Liver (tissue), 3 donors: ENCODE measurements around the gene MYO6.

Experiments
- EGR1 ChIP-seq, 2 donors: IDR thresholded peaks; 2 replicates each; pipeline ENCODE4 v1.6.1; 2016 to 2018; ENCODE audit warnings: antibody characterized with exemption in 2 of 2, low read depth in 2 of 2
- FOXA2 ChIP-seq: IDR thresholded peaks from 2 replicates; pipeline ENCODE4 v1.6.1; 2016; ENCODE audit warnings: antibody characterized with exemption
- JUND ChIP-seq, 2 donors: IDR thresholded peaks; 2 replicates each; pipeline ENCODE4 v1.6.1; 2016; ENCODE audit warnings: antibody characterized with exemption in 2 of 2
- RAD21 ChIP-seq, 2 donors: IDR thresholded peaks; 2 replicates each; pipeline ENCODE4 v1.6.1; 2016; ENCODE audit warnings: antibody characterized with exemption in 2 of 2, mild to moderate bottlenecking in 2 of 2
- SP1 ChIP-seq: IDR thresholded peaks from 2 replicates; pipeline ENCODE4 v1.6.1; 2018; ENCODE audit warnings: antibody characterized with exemption, mild to moderate bottlenecking
- TAF1 ChIP-seq: conservative IDR thresholded peaks from 2 replicates; pipeline ENCODE4 v1.6.1; 2016; ENCODE audit warnings: antibody characterized with exemption, mild to moderate bottlenecking
- TF ChIP-seq, protein P1 (sequence below): fragments of 150-350 bp; IDR thresholded peaks from 2 replicates; pipeline ENCODE4 v1.5.1; 2017; ENCODE audit warnings: improper control_type of control experiment, low read depth, low read length; ENCODE audit not compliant: missing input control
- TF ChIP-seq, protein P2 (sequence below): IDR thresholded peaks from 2 replicates; pipeline ENCODE4 v1.6.1; 2016; ENCODE audit warnings: antibody characterized with exemption
- TF ChIP-seq, protein P3 (sequence below): IDR thresholded peaks from 2 replicates; pipeline ENCODE4 v1.6.1; 2016; ENCODE audit warnings: antibody characterized with exemption
- TF ChIP-seq, protein P4 (sequence below): IDR thresholded peaks from 2 replicates; pipeline ENCODE4 v1.6.1; 2016; ENCODE audit warnings: antibody characterized with exemption
- TF ChIP-seq, protein P5 (sequence below): IDR thresholded peaks from 2 replicates; pipeline ENCODE4 v1.6.1; 2016; ENCODE audit warnings: antibody characterized with exemption, mild to moderate bottlenecking
- donor health status: healthy.
- donor health status: healthy.

DNA sequence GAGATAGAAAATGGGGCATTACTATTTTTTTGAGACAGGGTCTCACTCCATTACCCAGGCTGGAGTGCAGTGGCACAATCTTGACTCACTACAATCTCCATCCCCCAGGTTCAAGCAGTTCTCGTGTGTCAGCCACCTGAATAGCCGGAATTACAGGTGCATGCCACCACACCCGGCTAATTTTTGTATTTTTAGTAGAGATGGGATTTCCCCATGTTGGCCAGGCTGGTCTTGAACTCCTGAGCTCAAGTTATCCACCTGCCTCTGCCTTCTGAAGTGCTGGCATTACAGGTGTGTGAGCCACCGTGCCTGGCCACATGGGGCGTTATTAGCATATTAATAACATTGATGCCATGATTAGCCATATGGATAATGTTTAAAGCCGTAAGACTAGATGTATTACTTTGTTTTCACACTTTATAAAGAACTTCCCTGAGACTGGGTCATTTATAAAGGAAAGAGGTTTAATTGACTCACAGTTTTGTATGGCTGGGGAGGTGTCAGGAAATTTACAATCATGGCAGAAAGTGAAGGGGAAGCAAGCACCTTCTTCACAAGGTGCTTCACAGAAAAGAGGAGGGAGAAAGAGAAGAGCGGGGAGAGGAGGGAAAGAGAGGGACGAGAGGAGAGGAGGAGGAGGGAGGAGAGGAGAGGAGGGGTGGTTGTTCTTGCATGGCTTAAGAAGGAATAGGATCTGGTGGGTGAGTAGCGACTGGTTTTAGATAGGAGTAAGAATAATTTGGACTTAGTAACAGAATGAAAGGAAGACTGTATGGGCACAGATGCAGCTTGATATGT lies 51.9 kb downstream of the MYO6 start:
- TF ChIP-seq, protein P1, sequence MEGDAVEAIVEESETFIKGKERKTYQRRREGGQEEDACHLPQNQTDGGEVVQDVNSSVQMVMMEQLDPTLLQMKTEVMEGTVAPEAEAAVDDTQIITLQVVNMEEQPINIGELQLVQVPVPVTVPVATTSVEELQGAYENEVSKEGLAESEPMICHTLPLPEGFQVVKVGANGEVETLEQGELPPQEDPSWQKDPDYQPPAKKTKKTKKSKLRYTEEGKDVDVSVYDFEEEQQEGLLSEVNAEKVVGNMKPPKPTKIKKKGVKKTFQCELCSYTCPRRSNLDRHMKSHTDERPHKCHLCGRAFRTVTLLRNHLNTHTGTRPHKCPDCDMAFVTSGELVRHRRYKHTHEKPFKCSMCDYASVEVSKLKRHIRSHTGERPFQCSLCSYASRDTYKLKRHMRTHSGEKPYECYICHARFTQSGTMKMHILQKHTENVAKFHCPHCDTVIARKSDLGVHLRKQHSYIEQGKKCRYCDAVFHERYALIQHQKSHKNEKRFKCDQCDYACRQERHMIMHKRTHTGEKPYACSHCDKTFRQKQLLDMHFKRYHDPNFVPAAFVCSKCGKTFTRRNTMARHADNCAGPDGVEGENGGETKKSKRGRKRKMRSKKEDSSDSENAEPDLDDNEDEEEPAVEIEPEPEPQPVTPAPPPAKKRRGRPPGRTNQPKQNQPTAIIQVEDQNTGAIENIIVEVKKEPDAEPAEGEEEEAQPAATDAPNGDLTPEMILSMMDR: no peak
- TF ChIP-seq TAF1 (no peak), FOXA2 (no peak), SP1 (no peak), JUND (IDR thresholded peaks at IDR 0.05) (no peak), EGR1 (IDR thresholded peaks at IDR 0.05; ENCODE audit: low read depth in 2 of 2) (no peak), RAD21 (IDR thresholded peaks at IDR 0.05) (no peak)
- TF ChIP-seq, protein P2, sequence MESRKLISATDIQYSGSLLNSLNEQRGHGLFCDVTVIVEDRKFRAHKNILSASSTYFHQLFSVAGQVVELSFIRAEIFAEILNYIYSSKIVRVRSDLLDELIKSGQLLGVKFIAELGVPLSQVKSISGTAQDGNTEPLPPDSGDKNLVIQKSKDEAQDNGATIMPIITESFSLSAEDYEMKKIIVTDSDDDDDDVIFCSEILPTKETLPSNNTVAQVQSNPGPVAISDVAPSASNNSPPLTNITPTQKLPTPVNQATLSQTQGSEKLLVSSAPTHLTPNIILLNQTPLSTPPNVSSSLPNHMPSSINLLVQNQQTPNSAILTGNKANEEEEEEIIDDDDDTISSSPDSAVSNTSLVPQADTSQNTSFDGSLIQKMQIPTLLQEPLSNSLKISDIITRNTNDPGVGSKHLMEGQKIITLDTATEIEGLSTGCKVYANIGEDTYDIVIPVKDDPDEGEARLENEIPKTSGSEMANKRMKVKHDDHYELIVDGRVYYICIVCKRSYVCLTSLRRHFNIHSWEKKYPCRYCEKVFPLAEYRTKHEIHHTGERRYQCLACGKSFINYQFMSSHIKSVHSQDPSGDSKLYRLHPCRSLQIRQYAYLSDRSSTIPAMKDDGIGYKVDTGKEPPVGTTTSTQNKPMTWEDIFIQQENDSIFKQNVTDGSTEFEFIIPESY: no peak
- TF ChIP-seq, protein P3, sequence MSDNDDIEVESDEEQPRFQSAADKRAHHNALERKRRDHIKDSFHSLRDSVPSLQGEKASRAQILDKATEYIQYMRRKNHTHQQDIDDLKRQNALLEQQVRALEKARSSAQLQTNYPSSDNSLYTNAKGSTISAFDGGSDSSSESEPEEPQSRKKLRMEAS: no peak
- TF ChIP-seq, protein P4, sequence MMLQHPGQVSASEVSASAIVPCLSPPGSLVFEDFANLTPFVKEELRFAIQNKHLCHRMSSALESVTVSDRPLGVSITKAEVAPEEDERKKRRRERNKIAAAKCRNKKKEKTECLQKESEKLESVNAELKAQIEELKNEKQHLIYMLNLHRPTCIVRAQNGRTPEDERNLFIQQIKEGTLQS: no peak
- TF ChIP-seq, protein P5, sequence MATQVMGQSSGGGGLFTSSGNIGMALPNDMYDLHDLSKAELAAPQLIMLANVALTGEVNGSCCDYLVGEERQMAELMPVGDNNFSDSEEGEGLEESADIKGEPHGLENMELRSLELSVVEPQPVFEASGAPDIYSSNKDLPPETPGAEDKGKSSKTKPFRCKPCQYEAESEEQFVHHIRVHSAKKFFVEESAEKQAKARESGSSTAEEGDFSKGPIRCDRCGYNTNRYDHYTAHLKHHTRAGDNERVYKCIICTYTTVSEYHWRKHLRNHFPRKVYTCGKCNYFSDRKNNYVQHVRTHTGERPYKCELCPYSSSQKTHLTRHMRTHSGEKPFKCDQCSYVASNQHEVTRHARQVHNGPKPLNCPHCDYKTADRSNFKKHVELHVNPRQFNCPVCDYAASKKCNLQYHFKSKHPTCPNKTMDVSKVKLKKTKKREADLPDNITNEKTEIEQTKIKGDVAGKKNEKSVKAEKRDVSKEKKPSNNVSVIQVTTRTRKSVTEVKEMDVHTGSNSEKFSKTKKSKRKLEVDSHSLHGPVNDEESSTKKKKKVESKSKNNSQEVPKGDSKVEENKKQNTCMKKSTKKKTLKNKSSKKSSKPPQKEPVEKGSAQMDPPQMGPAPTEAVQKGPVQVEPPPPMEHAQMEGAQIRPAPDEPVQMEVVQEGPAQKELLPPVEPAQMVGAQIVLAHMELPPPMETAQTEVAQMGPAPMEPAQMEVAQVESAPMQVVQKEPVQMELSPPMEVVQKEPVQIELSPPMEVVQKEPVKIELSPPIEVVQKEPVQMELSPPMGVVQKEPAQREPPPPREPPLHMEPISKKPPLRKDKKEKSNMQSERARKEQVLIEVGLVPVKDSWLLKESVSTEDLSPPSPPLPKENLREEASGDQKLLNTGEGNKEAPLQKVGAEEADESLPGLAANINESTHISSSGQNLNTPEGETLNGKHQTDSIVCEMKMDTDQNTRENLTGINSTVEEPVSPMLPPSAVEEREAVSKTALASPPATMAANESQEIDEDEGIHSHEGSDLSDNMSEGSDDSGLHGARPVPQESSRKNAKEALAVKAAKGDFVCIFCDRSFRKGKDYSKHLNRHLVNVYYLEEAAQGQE: no peak
